T-helper 22 cell (primary cell): ENCODE data around the gene RPP25.
"Not testable (repeated sequence)": the region's sequence is repeated elsewhere in the genome, so short reads cannot be mapped to it uniquely, and the experiment has no call there.

Experiments used
- DNase-seq: peaks from one replicate; pipeline ENCODE4 v3.0.0-alpha.2; 2020; ENCODE audit warnings: low read depth

Gene RPP25

DNA sequence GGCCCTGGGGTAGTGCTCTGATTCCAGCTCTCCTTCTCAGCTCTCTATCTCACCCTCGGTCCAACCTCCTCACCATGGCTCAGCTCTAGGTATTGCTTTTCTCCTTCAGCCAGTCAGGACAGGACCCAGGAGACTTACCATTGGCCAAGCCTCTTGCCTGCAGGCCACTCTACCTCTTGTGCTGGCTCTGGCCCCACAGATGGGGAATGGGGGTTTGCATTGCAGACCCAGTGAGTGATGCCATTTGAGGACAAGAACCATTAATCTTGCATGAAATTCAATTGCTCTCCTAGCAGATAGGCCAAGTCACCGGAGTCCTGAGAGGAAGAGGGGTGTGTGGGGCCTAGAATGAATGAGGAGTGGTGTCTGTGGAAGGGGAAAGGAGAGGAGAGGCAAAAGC lies 6.1 kb upstream of the RPP25 start:
- DNase-seq, result no peak

GRCh38 chr15:74962219-74962618 lies 5.6 kb upstream of the RPP25 start:
- no peak for DNase-seq

DNA sequence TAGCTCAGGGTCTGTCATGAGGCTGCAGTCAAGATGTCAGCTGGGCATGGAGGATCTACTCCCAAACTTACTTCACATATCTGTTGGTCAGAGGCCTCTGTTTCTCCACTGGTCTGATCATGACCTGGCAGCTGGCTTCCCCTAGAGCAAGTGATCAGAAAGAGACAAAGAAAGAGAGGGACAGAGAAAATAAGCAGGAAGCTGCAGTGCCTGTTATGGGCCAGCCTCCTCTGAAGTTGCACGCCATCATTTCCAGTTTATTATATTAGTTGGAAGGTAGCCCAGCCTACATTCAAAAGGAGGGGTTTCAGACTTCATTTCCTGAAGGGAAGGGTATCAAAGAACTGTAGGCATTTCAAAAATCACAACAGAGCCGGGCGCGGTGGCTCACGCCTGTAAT lies 5.0 kb upstream of the RPP25 start:
- no peak for DNase-seq

DNA sequence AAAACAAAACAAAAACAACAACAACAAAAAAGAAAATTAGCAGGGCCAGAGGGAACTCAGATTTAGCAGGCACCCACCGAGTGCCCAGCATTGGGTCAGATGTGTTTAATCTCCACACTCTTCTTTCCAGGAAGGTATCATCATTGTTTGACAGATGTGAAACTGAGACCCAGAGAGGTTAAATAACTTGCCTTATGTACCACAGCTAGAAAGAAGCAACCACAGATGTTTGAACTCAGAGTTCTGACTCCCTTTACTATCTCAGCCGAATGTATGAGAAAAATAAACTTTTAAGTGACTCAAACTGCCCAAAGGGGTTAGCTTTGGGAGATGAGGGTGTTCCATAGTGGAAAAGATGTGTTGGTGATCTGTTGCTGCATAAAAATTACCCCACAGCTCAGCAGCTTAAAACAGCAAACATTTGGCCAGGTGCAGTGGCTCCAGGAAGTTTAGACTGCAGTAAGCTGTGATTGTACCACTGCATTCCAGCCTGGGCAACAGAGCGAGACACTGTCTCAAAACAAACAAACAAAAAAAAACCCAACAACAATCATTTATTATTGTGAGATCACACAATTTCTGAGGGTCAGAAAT lies 4.5 kb upstream of the RPP25 start:
- DNase-seq, result no peak

GRCh38 chr15:74960286-74960685 lies 3.7 kb upstream of the RPP25 start:
- DNase-seq, result no peak

DNA sequence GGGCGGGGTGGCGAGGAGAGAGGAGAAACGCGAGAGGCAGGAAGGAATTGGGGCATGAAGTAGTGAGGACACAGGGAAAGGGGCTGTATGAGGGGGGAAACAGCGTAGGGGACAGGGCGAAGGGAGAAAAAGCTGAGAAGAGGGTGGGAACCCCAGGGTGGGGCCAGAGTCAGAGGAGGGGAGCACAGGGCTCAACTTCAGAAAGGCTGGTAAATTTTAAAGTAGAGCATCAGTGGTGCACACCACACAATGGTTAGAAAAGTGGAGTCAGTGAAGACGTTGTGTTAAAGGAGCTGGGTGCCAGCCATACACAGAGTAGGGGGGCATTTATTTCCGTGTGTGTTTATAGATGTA lies 3.0 kb upstream of the RPP25 start:
- no peak for DNase-seq

GRCh38 chr15:74958908-74959585 lies 2.5 kb upstream of the RPP25 start:
- no peak for DNase-seq

DNA sequence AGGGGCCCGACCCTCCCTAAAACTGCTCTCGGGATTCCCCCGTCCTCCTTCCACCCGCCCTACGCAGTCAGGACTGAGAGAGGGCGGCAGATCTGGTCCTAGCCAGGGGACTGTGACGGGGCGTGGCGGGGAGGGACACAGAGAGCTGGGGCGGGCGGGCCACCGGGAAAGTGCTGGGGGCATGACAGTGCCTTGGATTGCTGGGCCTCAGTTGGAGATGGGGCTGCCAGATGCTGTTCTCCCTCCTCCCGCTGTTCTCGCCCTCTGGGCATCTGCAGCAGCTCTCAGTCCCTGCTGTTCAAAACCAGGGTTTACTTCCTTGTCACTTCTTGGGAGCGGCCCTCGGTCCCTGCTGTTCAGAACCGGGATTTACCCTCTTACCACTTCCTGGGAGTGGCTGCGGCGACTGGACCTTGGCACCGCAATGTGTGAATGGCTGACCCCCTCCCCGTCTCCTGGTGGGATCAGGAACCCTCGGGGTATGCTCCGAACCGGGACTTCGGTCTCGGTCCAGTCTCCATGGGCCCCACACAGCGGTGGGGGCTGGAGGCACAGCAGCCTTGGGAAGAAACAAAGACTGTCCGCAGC lies 1.8 kb upstream of the RPP25 start:
- no peak for DNase-seq

- no peak for DNase-seq
Observed at GRCh38 chr15:74957476-74958035, 984 bp upstream of the RPP25 start.

GRCh38 chr15:74955796-74956647 lies 550 bp downstream of the RPP25 start:
- no peak for DNase-seq

DNA sequence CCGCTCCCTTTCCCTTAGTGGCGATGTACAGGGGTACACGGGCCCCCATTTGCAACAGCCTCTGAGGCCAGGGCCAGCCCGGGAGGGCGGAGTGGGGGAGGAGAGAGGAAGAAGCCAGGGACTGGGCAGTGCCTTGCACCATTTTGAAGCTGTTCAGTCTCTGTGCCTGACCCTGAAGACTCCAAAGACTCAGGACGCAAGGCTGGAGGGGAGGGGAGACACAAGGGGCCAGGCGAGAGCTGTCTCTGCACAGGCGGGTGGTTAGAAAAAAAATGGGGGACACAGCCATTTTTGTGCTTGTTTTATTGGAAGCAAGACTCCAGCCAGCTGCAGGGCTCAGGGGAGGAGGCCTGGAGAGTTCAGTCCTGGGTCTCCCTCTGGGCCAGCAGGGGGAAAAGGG lies 1.6 kb downstream of the RPP25 start:
- DNase-seq, result no peak

GRCh38 chr15:74954515-74954914 lies 2.1 kb downstream of the RPP25 start:
- no peak for DNase-seq

DNA sequence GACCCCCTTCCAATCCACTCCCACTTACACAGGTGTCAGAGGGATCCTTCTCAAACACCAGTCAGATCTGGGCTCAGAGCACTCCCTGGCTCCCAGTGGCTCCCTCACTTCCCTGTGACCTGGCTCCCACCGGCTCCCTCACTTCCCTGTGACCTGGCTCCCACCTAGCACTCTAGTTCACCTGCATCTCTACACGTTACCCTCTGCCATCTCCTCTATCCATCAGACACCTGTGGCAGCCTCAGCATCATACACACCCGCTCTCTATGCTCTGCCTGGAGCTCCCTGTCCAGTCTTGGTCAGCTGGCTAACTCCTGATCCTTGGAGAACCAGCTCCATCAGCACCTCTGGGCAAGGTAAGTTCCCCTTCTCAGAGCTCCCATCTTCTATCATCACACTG lies 5.6 kb downstream of the RPP25 start:
- DNase-seq, result no peak

DNA sequence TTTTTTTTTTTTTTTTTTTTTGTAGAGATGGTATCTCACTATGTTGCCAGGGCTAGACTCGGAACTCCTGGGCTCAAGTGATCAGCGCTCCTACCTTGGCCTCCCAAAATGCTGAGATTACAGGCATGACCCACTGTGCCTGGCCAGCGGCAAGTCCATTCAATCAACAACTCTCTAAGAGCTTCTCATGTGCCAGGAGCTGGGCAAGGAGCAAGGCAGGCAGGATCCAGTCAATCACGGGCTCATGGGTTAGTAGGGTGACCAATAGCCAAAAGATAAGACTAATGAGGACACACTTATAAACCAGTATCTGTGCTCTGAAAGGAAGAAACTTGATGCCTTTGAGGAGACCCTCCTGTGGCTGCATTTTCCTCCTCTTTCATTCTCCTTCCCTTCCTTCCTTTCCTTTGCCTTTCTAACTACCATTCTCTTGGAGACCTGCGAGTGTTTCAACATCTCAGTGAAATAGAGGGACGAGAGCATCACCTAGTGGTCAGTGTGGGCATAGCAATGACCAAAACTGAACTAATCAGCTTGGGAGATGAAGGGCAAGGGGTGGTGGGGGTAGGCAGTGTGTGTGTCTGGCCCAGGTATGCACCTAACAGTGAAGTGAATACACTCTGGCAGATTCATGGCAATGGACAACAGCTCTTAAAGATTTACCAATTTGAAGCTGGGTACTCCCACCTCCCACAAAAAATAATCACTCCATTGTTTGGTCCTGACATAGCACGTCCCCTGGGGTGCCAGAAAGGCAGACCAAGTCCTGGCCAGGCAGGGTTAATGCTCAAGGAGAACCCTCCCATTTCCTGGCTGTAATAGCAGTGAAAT lies 6.3 kb downstream of the RPP25 start:
- DNase-seq, result peak; percentile 40

DNA sequence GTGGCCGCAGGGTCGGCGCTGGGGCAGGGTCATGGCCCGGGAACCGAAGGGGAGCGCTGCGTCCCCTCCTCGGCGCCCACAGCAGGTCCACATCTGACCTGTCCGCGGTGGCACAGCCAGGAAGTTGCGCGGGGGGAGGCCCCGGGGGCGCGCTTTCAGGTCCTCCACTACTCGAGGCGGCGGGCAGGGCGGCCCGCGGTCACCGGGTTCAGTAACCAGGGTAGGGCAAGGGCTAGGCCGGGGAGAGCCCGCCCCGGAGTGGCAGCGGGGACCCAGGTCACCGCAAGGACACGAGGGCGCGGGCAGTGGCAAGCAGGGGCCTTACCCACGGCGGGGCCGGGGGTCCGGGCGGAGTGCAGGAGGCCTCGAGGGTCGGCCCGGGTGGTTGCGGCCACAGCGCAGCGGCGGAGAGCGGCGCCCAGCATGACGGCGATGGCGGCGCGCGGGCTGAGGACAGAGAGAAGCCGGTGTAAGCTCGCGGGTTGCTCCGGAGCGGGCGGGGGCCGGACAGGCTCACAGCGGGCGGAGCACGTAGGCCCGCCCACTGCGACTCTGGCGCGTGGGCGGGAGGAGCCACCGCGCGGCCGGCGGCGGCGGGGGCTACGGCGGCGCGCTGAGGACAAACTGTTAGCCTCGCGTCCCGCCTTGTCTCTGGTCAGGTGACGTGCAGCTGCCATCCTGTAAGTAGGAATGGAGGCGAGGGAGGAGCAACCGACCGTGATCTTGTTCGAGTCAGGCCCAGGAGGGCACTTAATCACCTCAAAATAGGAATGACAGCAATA lies 18.8 kb downstream of the RPP25 start, which contains the start of gene COX5A:
COX5A (minus strand) TSS at position 484 of the 782 bp plus-strand sequence; CDS start at position 425, 59 bp downstream.
- peak; percentile 88 for DNase-seq

- no peak for DNase-seq
Observed at GRCh38 chr15:74937272-74937589, 19.3 kb downstream of the RPP25 start.

DNA sequence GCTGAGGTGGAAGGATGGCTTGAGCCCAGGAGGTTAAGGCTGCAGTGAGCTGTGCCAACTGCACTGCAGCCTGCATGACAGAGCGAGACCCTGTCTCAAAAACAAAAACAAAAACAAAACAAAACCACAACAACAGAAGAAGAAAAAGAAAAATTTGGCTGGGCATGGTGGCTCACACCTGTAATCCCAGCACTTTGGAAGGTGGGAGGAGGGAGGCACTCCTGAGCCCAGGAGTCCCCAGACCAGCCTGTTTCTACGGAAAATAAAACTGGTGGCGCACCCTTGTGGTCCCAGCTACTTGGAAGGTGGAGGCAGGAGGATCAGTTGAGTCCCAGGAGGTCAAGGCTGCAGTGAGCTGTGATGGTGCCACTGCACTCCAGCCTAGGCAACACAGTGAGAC lies 21.4 kb downstream of the RPP25 start:
- DNase-seq, result not testable (repeated sequence)

GRCh38 chr15:74933573-74933972 lies 23.0 kb downstream of the RPP25 start:
- no peak for DNase-seq

DNA sequence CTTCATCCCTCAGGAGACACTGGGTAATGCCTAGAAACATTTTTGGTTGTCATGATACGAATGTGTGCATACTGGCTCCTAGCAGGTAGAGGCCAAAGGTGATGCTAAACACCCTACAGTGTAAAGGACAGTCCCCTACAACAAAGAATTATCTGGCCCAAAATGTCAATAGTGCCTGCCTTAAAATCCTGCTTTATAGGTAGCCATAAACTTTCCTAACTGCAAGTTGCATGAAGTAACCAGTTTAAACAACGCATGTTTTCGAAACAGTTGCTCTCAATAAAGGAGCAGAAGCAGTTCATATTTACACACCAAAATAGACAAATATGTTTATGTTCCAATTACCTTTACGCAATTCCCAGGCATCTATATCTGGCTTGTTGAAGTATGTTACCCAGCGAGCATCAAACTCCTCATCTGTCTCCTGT lies 27.8 kb downstream of the RPP25 start:
- no peak for DNase-seq

DNA sequence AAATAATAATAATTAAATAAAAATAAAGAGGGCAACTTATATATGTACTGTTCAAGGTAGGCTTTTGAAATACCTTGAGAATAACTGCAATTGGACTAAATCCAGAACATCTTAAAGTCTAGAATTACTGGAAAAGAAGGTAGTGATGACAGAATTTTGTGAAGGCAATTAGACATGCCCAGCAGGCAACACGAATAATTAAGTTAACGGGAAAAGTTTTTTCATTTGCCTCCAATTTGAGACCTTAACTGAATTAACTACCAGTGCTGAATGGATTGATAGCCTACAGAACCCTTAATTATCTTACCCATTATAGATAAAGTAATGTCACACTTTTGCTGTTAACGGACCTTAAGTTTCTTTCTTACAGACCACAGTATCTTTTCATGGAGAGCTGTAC lies 32.0 kb downstream of the RPP25 start:
- no peak for DNase-seq

DNA sequence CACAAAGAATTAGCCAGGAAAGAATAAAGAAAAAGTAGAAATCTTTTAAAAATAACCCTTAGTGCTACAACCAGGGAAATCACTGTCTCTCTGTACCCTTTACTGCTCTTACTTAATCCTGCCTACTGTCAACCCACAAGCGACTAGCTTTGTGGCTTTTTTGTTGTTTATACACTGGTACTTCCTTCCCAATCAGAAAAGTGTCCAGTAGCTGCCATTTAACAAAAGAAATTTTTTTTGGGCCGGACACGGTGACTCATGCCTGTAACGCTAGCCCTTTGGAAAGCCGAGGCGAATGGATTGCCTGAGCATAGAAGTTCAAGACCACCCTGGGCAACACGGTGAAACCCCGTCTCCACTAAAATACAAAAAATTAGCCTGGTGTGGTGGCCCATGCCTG lies 36.1 kb downstream of the RPP25 start:
- no peak for DNase-seq
